K562 (cell line): ENCODE results near the gene P4HB. TPM values are rescaled to one million over a fixed set of nuclear protein-coding genes. Genes with fewer than 3 reads are reported as not detected.
A peak's percentile ranks its signal among the peaks of the same experiment; 100 is the strongest.

Experiments
- ATAC-seq: fragments of 200-7000 bp; cut with Tn5 transposase; 3 replicates; pipeline ENCODE4 v1.9.1; 2020; ENCODE audit warnings: moderate library complexity
- BruUV-seq: library from RNA; stranded (reverse); fragments of 400-500 nt; replicated peaks from 2 replicates; lab custom pipeline; 2021; lab: Mats Ljungman, UMichigan
- CTCF ChIA-PET: fragments of 300-600 bp; formaldehyde crosslinking; extraction: SDS; loops from one replicate; lab custom pipeline; 2021; ENCODE audit warnings: low intra/inter-chr PET ratio; lab: Yijun Ruan, JAX
- POLR2A ChIA-PET: fragments of 300-600, 350-650 bp; sonication (Branson Sonifier 250); formaldehyde crosslinking; extraction: SDS; loops from one replicate; lab custom pipeline; 2021; ENCODE audit warnings: antibody characterized with exemption, inconsistent platforms; lab: Yijun Ruan, JAX
- DNase-seq, 4 experiments: peaks; one replicate each; pipeline versions ENCODE4 v3.0.0 to v3.0.0-alpha.2; 2011 to 2018; ENCODE audit warnings: low spot score in 3 of 4, mixed read lengths in 3 of 4; ENCODE audit errors: extremely low read depth in 1 of 4
- FAIRE-seq: peaks from 2 replicates; lab custom pipeline; 2011; peaks lifted over from hg19 to GRCh38; lab: Jason Lieb, UNC
- H2AFZ ChIP-seq: 2 replicates; pipeline ENCODE4 v1.6.0; 2011; ENCODE audit warnings: low read depth, low read length, control low read depth, inconsistent platforms
- H3K27ac ChIP-seq: fragments of 200-600 bp; 3 replicates; pipeline ENCODE4 v1.8.0; 2011; ENCODE audit warnings: low read depth, mild to moderate bottlenecking, control low read depth, inconsistent platforms, low read length, moderate library complexity, mixed read lengths; ENCODE audit errors: extremely low read depth
- H3K27me3 ChIP-seq, 2 experiments: fragments of 300-600 bp in 1 of 2; 2 replicates in 1 of 2; 3 replicates in 1 of 2; pipeline versions ENCODE4 v1.6.0 to v1.8.0; 2011; ENCODE audit warnings: inconsistent platforms in 2 of 2, low read length in 2 of 2, mild to moderate bottlenecking in 1 of 2, mixed read lengths in 1 of 2, moderate library complexity in 1 of 2; ENCODE audit not compliant: control insufficient read depth in 2 of 2, insufficient read depth in 2 of 2
- H3K36me3 ChIP-seq: fragments of 300-600 bp; 3 replicates; pipeline ENCODE4 v1.8.0; 2011; ENCODE audit warnings: mild to moderate bottlenecking, low read length, inconsistent platforms; ENCODE audit not compliant: control insufficient read depth, insufficient read depth
- H3K4me1 ChIP-seq, 2 experiments: fragments of 200-600 bp in 1 of 2; replicated peaks in 1 of 2; 2 replicates in 1 of 2; 3 replicates in 1 of 2; pipeline versions ENCODE4 v1.5.1 to v1.8.0; 2011; ENCODE audit warnings: inconsistent platforms in 2 of 2, low read length in 2 of 2, mild to moderate bottlenecking in 1 of 2, mixed read lengths in 1 of 2, moderate library complexity in 1 of 2; ENCODE audit not compliant: control insufficient read depth in 2 of 2, insufficient read depth in 2 of 2
- H3K4me2 ChIP-seq: 2 replicates; pipeline ENCODE4 v1.6.1; 2011; ENCODE audit warnings: low read length, control low read depth, inconsistent platforms, mixed read lengths; ENCODE audit not compliant: insufficient read depth
- H3K4me3 ChIP-seq: fragments of 200-600 bp; sonication (generic), shearing (Covaris generic); 2 replicates; pipeline ENCODE4 v1.5.1; 2016; ENCODE audit warnings: control low read depth, inconsistent platforms
- H3K79me2 ChIP-seq: fragments of 200-600 bp; 3 replicates; pipeline ENCODE4 v1.8.0; 2011; ENCODE audit warnings: low read length, inconsistent platforms; ENCODE audit not compliant: control insufficient read depth, insufficient read depth
- H3K9ac ChIP-seq, 2 experiments: 2 replicates each; pipeline versions ENCODE4 v1.6.0 to v1.6.1; 2011; ENCODE audit warnings: low read depth in 2 of 2, low read length in 2 of 2, control low read depth in 1 of 2, inconsistent platforms in 1 of 2, mild to moderate bottlenecking in 1 of 2, mixed read lengths in 1 of 2; ENCODE audit not compliant: insufficient read depth in 1 of 2
- H3K9me1 ChIP-seq: one replicate; pipeline ENCODE4 v1.6.0; 2011; ENCODE audit warnings: inconsistent platforms, mild to moderate bottlenecking, low read length, moderate library complexity; ENCODE audit not compliant: control insufficient read depth, insufficient read depth
- H3K9me3 ChIP-seq: replicated peaks from 2 replicates; pipeline ENCODE4 v1.5.1; 2011; ENCODE audit warnings: low read depth, low read length, inconsistent platforms; ENCODE audit not compliant: control insufficient read depth, insufficient read depth
- H4K20me1 ChIP-seq: replicated peaks from 2 replicates; pipeline ENCODE4 v1.6.1; 2011; ENCODE audit warnings: low read length, inconsistent platforms, mixed read lengths; ENCODE audit not compliant: control insufficient read depth, insufficient read depth
- WGBS: fragments of 100-300 bp; shearing (Covaris generic); methylation state at CpG from one replicate; pipeline ENCODE4 v1.1.6; 2016; ENCODE audit warnings: low coverage, mixed read lengths; ENCODE audit not compliant: insufficient coverage; ENCODE audit errors: missing lambda C conversion rate; 5-methylcytosine and 5-hydroxymethylcytosine counted together
- in situ Hi-C: fragments of 300-500 bp; cut with MboI; formaldehyde crosslinking; loops from 4 replicates; pipeline ENCODE4 v1.15.0; 2018; ENCODE audit warnings: inconsistent platforms, mixed read lengths
- intact Hi-C: fragments of 100-400 bp; cut with micrococcal nuclease; formaldehyde crosslinking; loops from 2 replicates; pipeline ENCODE4 v1.14.2; 2022
- polyA plus RNA-seq, 8 experiments: library from polyadenylated mRNA; depleted of rRNA in 4 of 8; stranded (reverse) in 5 of 8; unstranded in 3 of 8; fragments of >200 nt; fragmentation: Nextera tagmentation in 2 of 8; fragmentation: Illumina TruSeq in 1 of 8; extraction: Ambion mirVana in 2 of 8; extraction: Trizol in 1 of 8; gene quantifications; 2 replicates each; pipeline versions ENCODE4 v1.2.1 to v1.2.3, GENCODE V29; 2011 to 2014; ENCODE audit warnings: inconsistent platforms in 1 of 8, missing spikeins in 1 of 8
- total RNA-seq, 7 experiments: library from RNA; depleted of rRNA in 6 of 7; stranded (reverse); fragments of >200 nt in 6 of 7; fragmentation: Illumina TruSeq in 2 of 7; extraction: Trizol in 2 of 7; gene quantifications; 2 replicates each; pipeline versions ENCODE4 v1.2.1 to v1.2.3, GENCODE V29; 2011 to 2021; ENCODE audit warnings: low replicate concordance in 1 of 7
- TF ChIP-seq, protein P1 (sequence below): sonication (generic); formaldehyde crosslinking; IDR thresholded peaks from 2 replicates; pipeline ENCODE4 v1.8.1; 2023; ENCODE audit warnings: mild to moderate bottlenecking, missing genetic modification reagents
- TF ChIP-seq, protein P2 (sequence below): fragments of 450-650 bp; formaldehyde crosslinking; IDR thresholded peaks from 2 replicates; pipeline ENCODE4 v1.4.0; 2020; ENCODE audit warnings: mild to moderate bottlenecking, moderate library complexity

P4HB gene
- total and polyA plus RNA-seq, 9 of the 15 experiments (the other 6 are each of a cell fraction or from before 2014, with no cell fraction given), result 4.4 to 645 (median 325) TPM

DNA sequence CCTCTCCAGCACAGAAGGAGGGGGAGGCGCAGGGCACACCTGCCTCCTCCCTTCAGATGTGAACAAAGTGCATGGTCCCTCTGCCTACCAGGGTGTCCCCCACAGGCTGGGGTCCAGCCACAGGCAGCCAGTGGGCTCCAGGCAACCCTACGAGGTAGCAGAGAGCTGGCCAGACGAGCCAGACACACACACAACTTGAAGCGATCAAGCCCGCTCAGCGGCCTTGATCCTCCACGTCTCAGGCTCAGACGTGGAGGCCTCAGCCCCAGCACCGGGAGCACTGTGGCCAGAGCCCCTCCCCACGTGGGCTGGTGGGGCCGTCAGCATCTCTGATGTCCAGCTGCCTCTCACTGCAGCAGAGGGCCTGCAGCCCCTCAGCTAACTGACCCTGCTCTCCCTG is 35.7 kb downstream of the P4HB start:
- H3K9ac ChIP-seq, result peak overlapping the region in 1 of 2 experiments; percentile 53; a peak in 2 of 4 replicates
- TF ChIP-seq, protein P1, sequence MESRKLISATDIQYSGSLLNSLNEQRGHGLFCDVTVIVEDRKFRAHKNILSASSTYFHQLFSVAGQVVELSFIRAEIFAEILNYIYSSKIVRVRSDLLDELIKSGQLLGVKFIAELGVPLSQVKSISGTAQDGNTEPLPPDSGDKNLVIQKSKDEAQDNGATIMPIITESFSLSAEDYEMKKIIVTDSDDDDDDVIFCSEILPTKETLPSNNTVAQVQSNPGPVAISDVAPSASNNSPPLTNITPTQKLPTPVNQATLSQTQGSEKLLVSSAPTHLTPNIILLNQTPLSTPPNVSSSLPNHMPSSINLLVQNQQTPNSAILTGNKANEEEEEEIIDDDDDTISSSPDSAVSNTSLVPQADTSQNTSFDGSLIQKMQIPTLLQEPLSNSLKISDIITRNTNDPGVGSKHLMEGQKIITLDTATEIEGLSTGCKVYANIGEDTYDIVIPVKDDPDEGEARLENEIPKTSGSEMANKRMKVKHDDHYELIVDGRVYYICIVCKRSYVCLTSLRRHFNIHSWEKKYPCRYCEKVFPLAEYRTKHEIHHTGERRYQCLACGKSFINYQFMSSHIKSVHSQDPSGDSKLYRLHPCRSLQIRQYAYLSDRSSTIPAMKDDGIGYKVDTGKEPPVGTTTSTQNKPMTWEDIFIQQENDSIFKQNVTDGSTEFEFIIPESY (CRISPR knock-in tag), result peak; percentile 61; the same call in 1 of the 2 replicates
- TF ChIP-seq, protein P2, sequence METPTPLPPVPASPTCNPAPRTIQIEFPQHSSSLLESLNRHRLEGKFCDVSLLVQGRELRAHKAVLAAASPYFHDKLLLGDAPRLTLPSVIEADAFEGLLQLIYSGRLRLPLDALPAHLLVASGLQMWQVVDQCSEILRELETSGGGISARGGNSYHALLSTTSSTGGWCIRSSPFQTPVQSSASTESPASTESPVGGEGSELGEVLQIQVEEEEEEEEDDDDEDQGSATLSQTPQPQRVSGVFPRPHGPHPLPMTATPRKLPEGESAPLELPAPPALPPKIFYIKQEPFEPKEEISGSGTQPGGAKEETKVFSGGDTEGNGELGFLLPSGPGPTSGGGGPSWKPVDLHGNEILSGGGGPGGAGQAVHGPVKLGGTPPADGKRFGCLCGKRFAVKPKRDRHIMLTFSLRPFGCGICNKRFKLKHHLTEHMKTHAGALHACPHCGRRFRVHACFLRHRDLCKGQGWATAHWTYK (CRISPR knock-in tag), result no peak
- TF ChIP-seq, all 486 proteins: peak for 1
- Histone ChIP-seq H3K4me1 (peaks cover 17 to 76% of the 10 kb centered on the region in 2 experiments), H3K9me3 (no peaks in the 10 kb centered on the region), H3K4me3 (no peak overlapping the region), H2AFZ (no peak overlapping the region), H3K9me1 (no peaks in the 10 kb centered on the region), H3K79me2 (no peaks in the 10 kb centered on the region), H3K4me2 (no peak overlapping the region), H4K20me1 (no peaks in the 10 kb centered on the region), H3K27me3 (no peaks in the 10 kb centered on the region), H3K36me3 (no peaks in the 10 kb centered on the region), H3K27ac (no peak overlapping the region)
- ATAC-seq (no peak), FAIRE-seq (no peak), DNase-seq (no peak)
- in situ Hi-C loops (no loop called here), intact Hi-C loops (loop anchor here (5.0 kb wide), 1 partner anchor 38 kb away; the partner anchor contains the start of gene P4HB)
- no TSS peak for BruUV-seq
- POLR2A ChIA-PET, result interaction anchor here (0.9 to 1.4 kb wide), 5 partner anchors 9 to 43 kb away, joined by 3 to 6 read pairs (median 3); partner anchors contain the start of gene MCRIP1
- WGBS, result 72% methylated on average over 7 of the region's 11 CpGs
- CTCF ChIA-PET, result no interaction called here
